GM21529 (cell line): ENCODE data around the gene EVI5.
"Not testable (repeated sequence)": the region's sequence is repeated elsewhere in the genome, so short reads cannot be mapped to it uniquely, and the experiment has no call there.

Experiments used
- ATAC-seq: cut with Tn5 transposase; IDR thresholded peaks from one replicate; pipeline ENCODE4 v1.9.1; 2021; ENCODE audit not compliant: unreplicated experiment

Gene EVI5

DNA sequence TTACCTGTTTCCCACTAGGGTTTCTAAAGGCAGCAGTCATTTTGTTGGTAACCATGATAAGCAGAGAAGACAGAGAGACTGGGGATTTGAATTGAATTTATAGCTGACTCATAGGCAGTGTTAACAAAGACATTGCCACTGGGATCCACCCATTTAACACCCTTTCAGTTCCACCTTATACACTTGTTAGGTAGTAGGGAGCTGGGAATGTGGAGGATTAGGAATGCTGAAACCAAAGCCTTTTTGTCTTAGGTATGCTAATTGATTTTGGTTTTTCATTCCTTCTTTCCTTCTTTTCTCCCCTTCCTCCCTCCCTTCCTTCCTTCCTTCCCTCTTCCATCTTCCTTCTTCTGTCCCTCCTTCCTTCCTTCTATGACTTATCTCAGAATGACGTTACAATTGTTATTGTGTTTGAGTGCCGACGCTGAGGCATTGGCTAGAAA, 7.5 kb upstream of the EVI5 start:
- no peak for ATAC-seq

- ATAC-seq = no peak
Observed at GRCh38 chr1:92791487-92792066, 6.7 kb upstream of the EVI5 start.

DNA sequence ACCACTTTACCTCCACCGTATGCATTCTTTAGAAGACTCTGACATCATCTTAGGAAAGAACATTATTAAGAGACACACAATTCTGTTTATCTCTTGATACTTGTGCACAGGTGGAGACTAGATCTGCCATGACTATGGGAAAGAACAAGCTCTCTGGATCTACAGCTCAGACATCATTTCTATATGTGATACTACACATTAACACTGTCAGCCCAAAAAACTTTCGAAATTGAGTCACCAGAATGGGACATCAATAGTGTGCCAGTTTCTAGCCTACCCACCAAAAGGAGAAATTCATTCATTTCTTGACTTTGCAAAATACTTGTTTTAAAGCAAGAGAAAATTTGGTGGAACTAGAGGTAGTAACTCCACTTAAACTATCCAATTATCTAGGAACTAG, 6.0 kb upstream of the EVI5 start:
- no peak for ATAC-seq

DNA sequence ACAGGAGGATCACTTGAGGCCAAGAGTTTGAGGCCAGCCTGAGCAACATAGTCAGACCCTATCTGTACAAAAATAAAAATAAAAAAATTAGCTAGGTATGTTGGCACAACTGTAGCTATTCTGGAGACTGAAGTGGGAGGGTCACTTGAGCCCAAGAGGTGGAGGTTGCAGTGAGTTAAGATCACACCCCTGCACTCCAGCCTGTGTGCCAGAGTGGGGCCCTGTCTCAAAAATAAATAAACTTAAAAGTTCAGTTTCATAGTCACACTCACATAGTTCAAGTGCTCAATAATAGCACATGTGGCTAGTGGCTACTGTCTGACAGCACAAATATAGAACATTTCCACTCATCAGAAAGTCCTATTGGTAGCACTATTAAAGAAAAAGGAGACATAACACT, 5.2 kb upstream of the EVI5 start:
- ATAC-seq = no peak

- no peak for ATAC-seq
Observed at GRCh38 chr1:92786111-92786901, 1.4 kb upstream of the EVI5 start.

DNA sequence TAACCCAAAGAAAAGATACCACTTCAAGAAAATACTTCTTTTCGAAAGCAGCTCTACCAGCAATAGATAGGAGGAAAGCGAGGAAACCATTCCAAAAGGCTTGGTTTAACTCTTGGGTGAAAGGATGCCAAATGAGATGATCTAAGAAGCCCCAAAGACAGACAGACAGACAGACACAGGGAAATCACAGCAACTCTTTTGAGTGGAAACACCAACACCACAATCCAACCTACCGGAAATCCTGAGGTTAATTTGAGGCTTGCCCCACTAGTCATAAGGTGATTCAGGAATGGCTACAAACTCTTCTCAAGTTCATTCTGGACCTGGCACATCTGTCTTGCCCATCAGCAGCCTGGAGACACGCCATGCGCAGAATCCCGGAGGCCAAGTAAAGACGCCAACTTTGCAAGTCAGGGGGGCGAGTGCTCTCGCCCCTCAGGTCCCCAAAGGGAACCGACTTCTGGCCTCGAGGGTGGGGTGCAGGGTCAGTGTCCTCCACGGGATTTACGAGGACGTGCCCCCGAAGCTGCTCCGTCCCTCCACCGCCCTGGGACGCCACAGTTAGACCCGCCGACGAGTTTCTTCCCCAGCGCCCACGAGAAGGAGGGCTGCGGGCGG, 778 bp downstream of the EVI5 start:
- ATAC-seq = peak; percentile 15

DNA sequence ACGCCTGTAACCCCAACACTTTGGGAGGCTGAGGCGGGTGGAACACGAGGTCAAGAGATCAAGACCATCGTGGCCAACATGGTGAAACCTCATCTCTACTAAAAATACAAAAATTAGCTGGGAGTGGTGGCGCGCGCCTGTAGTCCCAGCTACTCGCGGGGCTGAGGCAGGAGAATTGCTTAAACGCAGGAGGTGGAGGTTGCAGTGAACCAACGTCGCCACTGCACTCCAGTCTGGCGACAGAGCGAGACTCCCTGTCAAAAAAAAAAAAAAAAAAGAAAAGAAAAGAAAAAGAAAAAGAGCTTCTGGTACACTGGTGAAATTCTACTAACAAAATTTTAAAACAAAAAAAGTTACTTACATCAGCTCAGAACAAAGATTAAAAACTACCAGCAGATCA, 1.4 kb downstream of the EVI5 start:
- not testable (repeated sequence) for ATAC-seq

DNA sequence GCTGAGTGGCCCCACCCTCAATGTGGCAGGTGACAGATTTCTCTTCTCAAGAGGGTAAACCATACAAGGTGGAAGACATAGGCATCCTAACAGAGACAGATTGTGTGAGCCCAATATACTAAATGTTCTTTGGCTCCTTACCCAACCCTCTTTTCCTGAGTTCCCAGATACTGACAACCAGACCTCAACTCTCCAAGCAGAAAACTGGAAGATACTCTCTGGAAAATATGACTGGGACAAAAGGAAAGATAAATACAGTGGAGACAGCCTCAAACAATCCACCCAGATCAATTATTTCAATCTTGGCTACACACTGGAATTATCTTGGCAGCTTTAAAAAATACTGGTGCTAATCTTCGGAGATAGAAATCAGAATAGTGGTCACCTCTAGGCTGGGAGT, 6.5 kb downstream of the EVI5 start:
- no peak for ATAC-seq

- no peak for ATAC-seq
Observed at GRCh38 chr1:92774407-92774806, 10.5 kb downstream of the EVI5 start.

DNA sequence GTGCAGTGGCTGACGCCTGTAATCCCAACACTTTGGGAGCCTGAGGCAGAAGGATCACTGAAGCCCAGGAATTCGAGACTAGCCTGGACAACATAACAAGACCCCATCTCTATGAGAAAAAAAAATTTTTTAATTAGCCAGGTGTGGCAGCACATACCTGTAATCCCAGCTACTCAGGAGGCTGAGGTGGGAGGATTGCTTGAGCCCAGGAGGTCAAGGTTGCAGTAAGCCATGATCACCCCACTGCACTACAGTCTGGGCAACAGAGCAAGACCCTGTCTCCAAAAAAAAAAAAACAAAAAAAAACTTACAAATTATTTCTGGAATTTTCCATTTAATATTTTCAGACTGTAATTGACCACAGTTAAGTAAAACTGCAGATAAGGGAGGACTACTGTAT, 11.2 kb downstream of the EVI5 start:
- ATAC-seq = not testable (repeated sequence)

DNA sequence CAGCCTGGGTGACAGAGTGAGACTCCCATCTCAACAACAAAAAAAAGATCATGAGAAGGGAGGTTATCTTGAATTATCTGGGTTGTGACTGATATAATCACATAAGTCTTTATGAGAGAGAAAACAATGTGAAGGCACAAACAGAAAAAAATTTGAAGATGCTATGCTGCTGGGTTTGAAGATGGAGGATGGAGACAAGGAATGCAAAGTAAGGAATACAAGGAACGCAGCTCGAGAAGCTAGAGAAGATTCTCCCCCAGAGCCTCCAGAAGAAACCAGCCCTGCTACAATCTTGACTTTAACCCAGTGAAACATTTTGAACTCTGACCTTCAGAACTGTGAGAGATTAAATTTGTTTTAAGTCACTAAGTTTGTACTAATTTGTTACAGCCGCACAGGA, 15.1 kb downstream of the EVI5 start:
- no peak for ATAC-seq

GRCh38 chr1:92768915-92769314, 16.0 kb downstream of the EVI5 start:
- no peak for ATAC-seq

GRCh38 chr1:92768296-92768695, 16.6 kb downstream of the EVI5 start:
- no peak for ATAC-seq

DNA sequence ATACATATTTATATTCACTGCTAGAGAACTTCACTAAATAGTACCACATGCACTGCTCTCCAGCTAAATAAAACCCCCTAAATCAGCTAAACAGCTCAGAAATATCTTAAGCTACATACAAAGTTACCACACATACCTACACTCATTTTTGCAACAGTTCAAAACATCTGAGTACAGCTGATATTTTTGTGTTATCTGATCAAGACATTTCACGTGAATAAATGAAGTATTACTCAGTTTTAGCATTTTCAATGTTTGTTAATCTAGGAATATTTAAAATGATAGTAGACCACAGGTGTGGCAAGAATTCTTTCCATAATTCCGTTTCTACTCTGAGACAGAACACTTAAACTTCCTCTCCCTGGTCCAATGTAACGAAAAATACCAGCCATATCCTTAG, 20.8 kb downstream of the EVI5 start:
- ATAC-seq = no peak

- no peak for ATAC-seq
Observed at GRCh38 chr1:92762355-92762754, 22.6 kb downstream of the EVI5 start.

DNA sequence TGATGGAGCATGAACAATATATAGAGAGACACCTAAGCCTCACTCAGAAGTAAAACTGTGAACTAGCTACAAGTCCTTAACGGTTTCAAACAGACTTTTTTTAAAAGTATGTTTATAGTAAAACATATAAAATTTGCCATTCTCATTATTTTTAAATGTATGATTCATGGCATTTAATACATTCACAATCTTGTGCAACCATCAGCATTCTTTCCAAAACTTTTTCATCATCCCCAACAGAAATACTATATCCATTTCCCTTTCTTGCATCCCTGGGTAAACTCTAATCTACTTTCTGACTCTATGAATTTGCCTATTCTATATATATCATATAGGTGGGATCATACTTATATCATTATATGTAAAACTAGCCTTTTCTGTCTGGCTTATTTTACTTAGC, 25.5 kb downstream of the EVI5 start:
- no peak for ATAC-seq

GRCh38 chr1:92756537-92756936, 28.4 kb downstream of the EVI5 start:
- no peak for ATAC-seq

DNA sequence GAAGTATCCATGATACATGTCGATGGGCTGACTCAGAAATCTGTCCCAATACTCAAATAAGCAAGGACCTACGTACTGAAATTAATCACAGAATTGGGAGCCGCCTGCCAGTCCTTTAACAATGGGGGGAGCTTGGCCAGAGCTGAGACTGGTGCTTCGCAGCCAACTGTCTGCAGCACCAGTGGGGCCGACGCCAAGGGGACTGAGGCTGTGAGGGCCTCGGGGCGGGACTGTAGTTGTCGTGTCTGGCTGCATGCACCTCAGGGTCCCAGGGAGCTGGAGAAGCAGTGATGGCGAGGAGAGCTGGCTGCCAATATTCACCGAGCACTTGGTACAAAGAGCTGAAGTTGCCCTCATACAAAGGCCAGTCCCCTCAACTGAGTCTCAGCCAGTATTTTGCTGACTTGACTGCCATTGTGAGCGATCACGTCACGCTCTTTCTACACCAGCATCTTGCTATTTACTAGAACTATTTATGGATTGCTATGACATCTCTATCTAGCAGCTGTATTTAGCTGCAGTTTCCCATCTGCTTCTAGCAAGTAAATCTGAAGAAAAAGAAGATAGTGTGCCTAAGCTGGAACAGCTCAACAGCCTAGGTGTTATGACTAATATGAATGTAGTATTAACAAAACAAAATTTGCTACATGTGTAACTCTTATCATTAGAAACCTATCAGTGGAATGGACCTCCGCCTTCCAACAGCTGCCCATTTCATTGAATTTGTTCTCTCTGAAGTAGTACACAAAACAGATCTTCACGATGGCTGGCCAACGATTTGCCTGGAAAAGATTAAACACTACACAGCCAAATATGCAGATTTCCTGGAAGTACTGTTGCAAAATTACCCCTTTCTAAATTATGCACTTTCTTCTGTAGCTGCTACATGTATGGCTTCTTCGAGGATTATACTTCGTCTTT, 29.1 kb downstream of the EVI5 start:
- no peak for ATAC-seq

- no peak for ATAC-seq
Observed at GRCh38 chr1:92754719-92755050, 30.2 kb downstream of the EVI5 start.

- no peak for ATAC-seq
Observed at GRCh38 chr1:92754000-92754718, 30.7 kb downstream of the EVI5 start.

GRCh38 chr1:92752719-92753118, 32.2 kb downstream of the EVI5 start:
- ATAC-seq = no peak
